ENCODE measurements around the gene SULT1A4.
"Not testable (repeated sequence)": the region's sequence is repeated elsewhere in the genome, so short reads cannot be mapped to it uniquely, and the experiment has no call there.

DNA sequence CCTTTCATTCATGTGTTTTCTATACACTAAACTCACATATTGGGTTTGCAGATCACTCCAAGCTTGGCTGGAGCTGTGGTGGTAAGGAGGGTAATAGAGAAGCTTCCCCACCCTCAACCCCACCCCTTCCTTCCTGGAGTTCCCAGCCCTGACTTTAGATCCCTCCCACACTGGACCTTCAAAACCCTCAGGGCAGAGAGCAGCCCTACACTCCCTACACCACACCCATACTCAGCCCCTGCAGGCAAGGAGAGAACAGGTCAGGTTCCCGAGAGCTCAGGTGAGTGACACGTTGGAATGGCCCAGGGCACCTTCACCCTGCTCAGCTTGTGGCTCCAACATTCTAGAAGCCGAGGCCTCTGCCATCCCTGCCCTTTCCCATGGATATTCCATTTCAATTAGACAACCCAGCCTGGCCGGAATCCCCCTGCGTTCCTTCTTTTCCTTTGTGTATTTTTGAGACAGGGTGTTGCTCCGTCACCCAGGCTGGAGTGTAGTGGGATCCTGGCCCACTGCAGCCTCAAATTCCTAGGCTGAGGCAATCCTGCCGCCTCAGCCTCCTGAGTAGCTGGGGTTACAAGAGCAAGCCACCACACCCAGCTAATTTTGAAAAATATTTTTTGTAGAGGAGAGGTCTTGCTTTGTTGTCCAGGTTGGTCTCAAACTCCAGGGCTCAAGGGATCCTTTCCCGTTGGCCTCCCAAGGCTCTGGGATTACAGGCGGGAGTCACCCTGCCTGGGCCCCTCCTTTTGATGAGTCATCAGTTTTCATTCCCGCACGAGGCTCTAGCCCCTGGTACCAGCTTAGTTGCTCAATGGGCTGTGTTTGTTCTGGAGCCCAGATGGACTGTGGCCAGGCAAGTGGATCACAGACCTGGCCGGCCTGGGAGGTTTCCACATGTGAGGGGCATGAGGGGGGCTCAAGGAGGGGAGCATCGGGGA is at the start of gene SULT1A4:
- TF ChIP-seq, protein P1, sequence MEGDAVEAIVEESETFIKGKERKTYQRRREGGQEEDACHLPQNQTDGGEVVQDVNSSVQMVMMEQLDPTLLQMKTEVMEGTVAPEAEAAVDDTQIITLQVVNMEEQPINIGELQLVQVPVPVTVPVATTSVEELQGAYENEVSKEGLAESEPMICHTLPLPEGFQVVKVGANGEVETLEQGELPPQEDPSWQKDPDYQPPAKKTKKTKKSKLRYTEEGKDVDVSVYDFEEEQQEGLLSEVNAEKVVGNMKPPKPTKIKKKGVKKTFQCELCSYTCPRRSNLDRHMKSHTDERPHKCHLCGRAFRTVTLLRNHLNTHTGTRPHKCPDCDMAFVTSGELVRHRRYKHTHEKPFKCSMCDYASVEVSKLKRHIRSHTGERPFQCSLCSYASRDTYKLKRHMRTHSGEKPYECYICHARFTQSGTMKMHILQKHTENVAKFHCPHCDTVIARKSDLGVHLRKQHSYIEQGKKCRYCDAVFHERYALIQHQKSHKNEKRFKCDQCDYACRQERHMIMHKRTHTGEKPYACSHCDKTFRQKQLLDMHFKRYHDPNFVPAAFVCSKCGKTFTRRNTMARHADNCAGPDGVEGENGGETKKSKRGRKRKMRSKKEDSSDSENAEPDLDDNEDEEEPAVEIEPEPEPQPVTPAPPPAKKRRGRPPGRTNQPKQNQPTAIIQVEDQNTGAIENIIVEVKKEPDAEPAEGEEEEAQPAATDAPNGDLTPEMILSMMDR (IDR thresholded peaks at IDR 0.05; ENCODE audit: low read depth, low read length, missing input control), result not testable (repeated sequence)
- TF ChIP-seq JUND, FOXA1 (IDR thresholded peaks at IDR 0.05): not testable (repeated sequence)
- TF ChIP-seq, protein P2, sequence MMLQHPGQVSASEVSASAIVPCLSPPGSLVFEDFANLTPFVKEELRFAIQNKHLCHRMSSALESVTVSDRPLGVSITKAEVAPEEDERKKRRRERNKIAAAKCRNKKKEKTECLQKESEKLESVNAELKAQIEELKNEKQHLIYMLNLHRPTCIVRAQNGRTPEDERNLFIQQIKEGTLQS (IDR thresholded peaks at IDR 0.05), result not testable (repeated sequence)

Data from liver (tissue), 3 donors.